ENCODE results near the gene TMEM170B. TPM values are rescaled to one million over a fixed set of nuclear protein-coding genes. Genes with fewer than 3 reads are reported as not detected.

TMEM170B gene
- total RNA-seq, 2 experiments from 2014 or later, result 0.40 to 0.57 TPM

DNA sequence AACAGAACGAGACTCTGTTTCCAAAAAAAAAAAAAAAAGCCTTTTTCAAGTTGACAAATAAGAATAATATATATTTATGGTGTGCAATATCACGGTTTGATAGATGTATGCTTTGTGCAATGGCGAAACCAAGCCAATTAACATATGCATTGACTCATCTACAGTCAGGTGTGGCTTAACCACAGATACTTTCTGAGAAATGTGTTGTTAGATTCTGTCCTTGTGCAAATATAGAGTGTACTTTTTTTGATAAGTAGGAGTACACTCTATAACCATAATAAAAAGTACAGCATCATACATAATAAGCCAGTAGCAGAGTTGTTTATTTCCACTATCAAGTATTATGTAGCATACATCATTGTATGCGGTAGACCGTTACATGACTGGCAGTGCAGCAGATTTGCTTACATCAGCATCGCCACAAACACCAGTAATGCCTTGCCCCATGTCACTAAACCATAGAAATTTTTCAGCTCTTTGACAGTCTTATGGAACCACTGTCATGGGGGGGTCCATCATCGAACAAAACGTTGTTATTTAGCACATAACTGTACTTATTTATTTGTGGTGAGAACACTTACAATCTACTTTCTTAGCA is 59.2 kb downstream of the TMEM170B start:
- Mint-ChIP-seq H3K4me3 (no peak overlapping the region), H3K4me1 (ENCODE audit: low read depth) (no peaks in the 10 kb centered on the region), H3K36me3 (ENCODE audit: low read depth) (no peaks in the 10 kb centered on the region), H3K27ac (no peak overlapping the region), H3K27me3 (ENCODE audit: low read depth) (no peaks in the 10 kb centered on the region), H3K9me3 (no peaks in the 10 kb centered on the region)
- no peak for DNase-seq
- intact Hi-C loops (cut with micrococcal nuclease), result no loop called here
- CTCF ChIA-PET, result no interaction called here

DNA sequence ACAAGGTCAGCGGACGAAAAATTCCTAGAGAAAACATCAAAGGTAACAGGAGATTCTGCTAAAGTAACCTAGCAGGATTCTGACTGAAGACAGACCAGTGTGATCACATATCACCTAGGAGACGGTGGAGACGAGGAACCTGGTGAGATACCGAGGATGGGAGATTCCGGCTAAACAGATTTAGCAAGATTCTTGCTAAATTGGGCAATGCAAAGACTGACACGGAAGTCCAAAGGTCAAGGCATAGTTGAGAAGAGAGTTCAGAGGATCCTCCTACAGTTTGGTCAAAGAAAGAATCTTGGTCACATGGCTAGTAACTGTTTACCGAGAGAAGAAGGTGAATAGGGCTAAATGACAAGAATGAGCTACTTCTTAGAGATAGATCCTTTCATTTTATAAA is 61.1 kb downstream of the TMEM170B start:
- CTCF ChIA-PET, result no interaction called here
- intact Hi-C loops (cut with micrococcal nuclease), result no loop called here
- Mint-ChIP-seq H3K9me3 (no peaks in the 10 kb centered on the region), H3K27ac (no peak overlapping the region), H3K4me1 (ENCODE audit: low read depth) (no peaks in the 10 kb centered on the region), H3K36me3 (ENCODE audit: low read depth) (no peaks in the 10 kb centered on the region), H3K27me3 (ENCODE audit: low read depth) (no peaks in the 10 kb centered on the region), H3K4me3 (no peak overlapping the region)
- no peak for DNase-seq

DNA sequence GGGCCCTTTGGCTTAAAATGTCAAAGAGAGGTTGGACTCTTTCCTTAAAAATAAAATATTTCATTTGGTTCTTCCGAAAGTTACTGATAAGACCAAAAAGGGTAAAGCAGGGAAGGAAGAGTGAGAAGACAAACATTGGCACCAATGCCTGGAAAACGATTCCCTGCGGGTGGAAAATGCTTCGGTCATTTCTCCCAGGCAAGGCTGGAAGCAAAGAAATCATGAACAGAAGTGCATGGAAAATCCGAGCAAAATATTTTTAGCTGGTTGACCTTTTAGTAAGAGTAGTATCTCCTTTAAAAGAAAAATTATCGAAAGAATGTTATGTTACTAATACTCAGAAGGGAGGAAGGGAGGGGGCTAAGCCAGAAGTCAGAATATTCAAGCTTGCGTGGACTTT is 62.7 kb downstream of the TMEM170B start:
- DNase-seq, result no peak
- CTCF ChIA-PET, result interaction anchor here (1.7 kb wide), 1 partner anchor 19 kb away, joined by 4 read pairs; no protein-coding TSS in a partner anchor
- H3K27ac Mint-ChIP-seq, result no peak overlapping the region
- H3K9me3 Mint-ChIP-seq, result no peaks in the 10 kb centered on the region
- H3K36me3 Mint-ChIP-seq (ENCODE audit: low read depth), result no peaks in the 10 kb centered on the region
- H3K4me3 Mint-ChIP-seq, result no peak overlapping the region
- no peaks in the 10 kb centered on the region for H3K27me3 Mint-ChIP-seq (ENCODE audit: low read depth)
- peaks cover 6% of the 10 kb centered on the region for H3K4me1 Mint-ChIP-seq (ENCODE audit: low read depth)
- intact Hi-C loops (cut with micrococcal nuclease), result no loop called here

DNA sequence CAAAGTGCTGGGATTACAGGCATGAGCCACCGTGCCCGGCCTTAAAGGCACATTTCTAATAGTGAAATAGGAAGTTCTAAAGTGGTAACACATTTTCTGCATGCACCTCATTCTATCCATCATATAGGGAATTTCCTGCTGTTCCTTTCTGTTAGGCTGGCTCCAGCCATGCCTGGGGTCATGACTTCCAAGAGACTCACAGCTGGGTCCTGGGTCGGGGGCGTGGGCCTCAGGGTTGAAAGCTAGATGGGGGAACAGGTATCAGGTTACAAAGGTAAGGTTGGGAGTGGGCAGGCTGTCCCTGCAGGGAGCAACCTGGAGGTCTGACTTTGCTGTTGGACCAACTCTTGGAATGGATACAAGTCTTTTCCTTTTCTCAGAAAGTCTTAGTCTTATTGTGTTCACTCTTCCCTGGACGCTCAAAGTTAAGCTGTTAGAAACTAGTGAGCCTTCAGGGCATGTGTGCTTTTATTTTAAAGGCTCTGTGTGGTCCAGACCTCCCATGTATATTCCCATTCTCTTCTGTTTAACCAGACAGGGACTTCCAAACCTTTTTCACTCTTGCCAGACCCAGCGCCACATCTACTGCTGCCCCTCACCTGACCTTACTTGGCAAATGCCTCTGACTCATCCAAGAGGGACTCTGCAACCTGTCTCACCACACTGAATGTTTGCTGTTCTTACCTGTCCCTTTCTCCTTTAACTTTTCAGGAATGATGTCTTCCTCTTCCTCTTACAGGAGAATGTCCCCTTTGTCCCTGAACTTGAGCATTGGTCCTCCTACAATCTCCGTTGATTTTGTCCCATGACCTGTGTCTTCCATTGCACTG is 64.4 kb downstream of the TMEM170B start:
- H3K4me1 Mint-ChIP-seq (ENCODE audit: low read depth), result peaks cover 6% of the 10 kb centered on the region
- no peak overlapping the region for H3K4me3 Mint-ChIP-seq
- CTCF ChIA-PET, result interaction anchor here (0.7 kb wide), 1 partner anchor 26 kb away, joined by 3 read pairs; no protein-coding TSS in a partner anchor
- H3K27ac Mint-ChIP-seq, result no peak overlapping the region
- no peaks in the 10 kb centered on the region for H3K36me3 Mint-ChIP-seq (ENCODE audit: low read depth)
- intact Hi-C loops (cut with micrococcal nuclease), result no loop called here
- H3K27me3 Mint-ChIP-seq (ENCODE audit: low read depth), result peaks cover 2% of the 10 kb centered on the region
- H3K9me3 Mint-ChIP-seq, result no peaks in the 10 kb centered on the region
- DNase-seq, result no peak

DNA sequence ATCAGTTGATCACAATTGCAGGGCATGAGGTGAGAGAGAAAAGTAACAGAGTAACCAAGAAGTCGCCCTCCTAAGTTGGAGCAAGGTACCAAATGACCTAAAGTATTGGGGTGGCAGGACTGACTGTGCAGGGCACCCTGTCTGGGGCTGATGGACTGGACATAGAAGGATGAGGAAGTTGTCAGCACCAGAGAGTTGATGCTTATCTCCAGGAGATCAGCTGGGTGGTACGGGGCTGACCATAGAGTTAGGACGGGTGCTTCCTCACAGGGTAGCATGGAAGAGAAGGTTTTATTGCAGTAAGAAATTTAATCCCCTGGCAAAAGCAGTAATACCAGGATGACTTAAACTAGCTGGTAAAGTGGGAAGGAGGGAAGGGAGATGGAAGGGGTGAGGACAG is 66.7 kb downstream of the TMEM170B start:
- H3K27me3 Mint-ChIP-seq (ENCODE audit: low read depth), result peaks cover 3% of the 10 kb centered on the region
- no peak for DNase-seq
- peaks cover 6% of the 10 kb centered on the region for H3K4me1 Mint-ChIP-seq (ENCODE audit: low read depth)
- H3K36me3 Mint-ChIP-seq (ENCODE audit: low read depth), result no peaks in the 10 kb centered on the region
- no peak overlapping the region for H3K4me3 Mint-ChIP-seq
- no peak overlapping the region for H3K27ac Mint-ChIP-seq
- H3K9me3 Mint-ChIP-seq, result no peaks in the 10 kb centered on the region
- intact Hi-C loops (cut with micrococcal nuclease), result no loop called here
- CTCF ChIA-PET, result no interaction called here

DNA sequence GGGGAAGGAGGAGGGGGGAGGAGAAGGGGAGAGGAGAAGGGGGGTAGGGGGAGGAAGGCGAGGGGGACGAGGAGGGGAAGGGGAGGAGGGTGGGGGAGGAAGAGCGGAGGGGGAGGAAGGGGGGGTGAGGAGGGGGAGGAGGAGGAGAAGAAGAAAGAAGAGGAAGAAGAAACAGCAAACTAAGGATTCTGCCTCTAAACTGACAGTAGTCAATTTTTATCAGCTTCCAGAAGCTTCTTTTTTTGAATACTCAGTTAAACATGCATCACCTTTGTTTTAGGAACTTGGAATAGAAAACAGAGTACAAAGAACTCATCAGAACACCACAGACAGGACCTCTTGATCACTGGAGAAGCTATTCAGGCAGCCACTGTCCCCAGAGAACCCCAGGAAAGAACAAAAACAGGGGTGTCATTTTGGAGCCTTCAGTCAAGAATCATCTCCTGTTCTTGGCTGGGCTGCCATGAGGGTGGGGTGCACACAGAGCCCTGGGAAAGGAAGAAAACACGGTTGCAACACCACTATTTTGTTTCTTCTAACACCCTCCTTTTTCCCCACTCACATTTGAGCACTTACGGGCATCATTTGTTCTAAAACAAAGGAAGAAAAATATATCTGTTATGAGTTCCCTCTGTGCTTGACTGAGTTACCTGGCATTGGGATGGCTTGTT is 67.4 kb downstream of the TMEM170B start:
- no peak for DNase-seq
- H3K27ac Mint-ChIP-seq, result no peak overlapping the region
- intact Hi-C loops (cut with micrococcal nuclease), result no loop called here
- H3K4me1 Mint-ChIP-seq (ENCODE audit: low read depth), result peaks cover 6% of the 10 kb centered on the region
- H3K9me3 Mint-ChIP-seq, result no peaks in the 10 kb centered on the region
- no peaks in the 10 kb centered on the region for H3K36me3 Mint-ChIP-seq (ENCODE audit: low read depth)
- H3K27me3 Mint-ChIP-seq (ENCODE audit: low read depth), result peaks cover 3% of the 10 kb centered on the region
- CTCF ChIA-PET, result no interaction called here
- H3K4me3 Mint-ChIP-seq, result no peak overlapping the region

DNA sequence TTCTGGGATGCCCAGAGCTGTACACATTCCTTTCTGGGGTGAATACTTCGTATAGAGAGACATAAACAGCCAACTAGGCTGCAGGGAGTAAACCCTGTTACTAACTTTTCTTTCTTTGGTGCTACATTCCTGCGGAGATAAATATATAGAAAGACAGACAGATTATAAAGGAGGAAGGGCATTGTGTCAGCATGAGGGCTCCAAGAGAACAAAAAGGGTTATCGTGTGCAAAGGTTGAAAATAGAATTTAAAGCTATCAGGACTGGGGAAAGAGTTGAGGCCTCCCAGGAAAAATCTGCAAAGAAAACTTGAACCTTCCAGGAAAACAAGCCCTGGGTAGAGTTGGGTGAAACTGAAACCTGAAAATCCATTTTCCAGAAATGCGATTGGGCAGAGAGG is 68.0 kb downstream of the TMEM170B start:
- intact Hi-C loops (cut with micrococcal nuclease), result no loop called here

DNA sequence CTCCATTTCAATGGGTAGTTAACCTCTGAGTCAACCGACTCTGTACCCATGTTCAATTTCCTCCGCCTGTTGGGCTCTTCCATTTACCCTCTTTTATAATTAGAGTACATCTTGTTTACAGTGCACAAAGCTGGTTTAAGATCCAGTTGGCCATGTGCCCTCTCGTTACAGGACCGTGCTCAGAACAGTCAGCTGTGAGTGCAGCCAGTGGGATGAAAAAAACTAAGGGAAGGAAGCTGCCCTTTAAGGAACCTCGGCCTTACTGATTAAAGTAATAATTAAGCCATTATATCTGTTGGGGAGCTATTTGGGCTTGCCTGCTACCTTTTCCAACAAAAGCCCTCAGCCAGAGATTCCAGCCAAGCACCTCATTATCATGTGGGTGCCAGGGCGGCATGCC is 68.8 kb downstream of the TMEM170B start:
- CTCF ChIA-PET, result no interaction called here
- intact Hi-C loops (cut with micrococcal nuclease), result no loop called here
- DNase-seq, result no peak
- peaks cover 6% of the 10 kb centered on the region for H3K4me1 Mint-ChIP-seq (ENCODE audit: low read depth)
- H3K27ac Mint-ChIP-seq, result no peak overlapping the region
- peaks cover 3% of the 10 kb centered on the region for H3K27me3 Mint-ChIP-seq (ENCODE audit: low read depth)
- no peaks in the 10 kb centered on the region for H3K9me3 Mint-ChIP-seq
- no peak overlapping the region for H3K4me3 Mint-ChIP-seq
- H3K36me3 Mint-ChIP-seq (ENCODE audit: low read depth), result no peaks in the 10 kb centered on the region

More for the DNA sequence above, 68.0 kb downstream of the TMEM170B start:
- no peak for DNase-seq
- Mint-ChIP-seq H3K4me1 (ENCODE audit: low read depth) (peaks cover 6% of the 10 kb centered on the region), H3K36me3 (ENCODE audit: low read depth) (no peaks in the 10 kb centered on the region), H3K4me3 (no peak overlapping the region), H3K9me3 (no peaks in the 10 kb centered on the region), H3K27me3 (ENCODE audit: low read depth) (peaks cover 3% of the 10 kb centered on the region), H3K27ac (no peak overlapping the region)
- CTCF ChIA-PET, result no interaction called here

DNA sequence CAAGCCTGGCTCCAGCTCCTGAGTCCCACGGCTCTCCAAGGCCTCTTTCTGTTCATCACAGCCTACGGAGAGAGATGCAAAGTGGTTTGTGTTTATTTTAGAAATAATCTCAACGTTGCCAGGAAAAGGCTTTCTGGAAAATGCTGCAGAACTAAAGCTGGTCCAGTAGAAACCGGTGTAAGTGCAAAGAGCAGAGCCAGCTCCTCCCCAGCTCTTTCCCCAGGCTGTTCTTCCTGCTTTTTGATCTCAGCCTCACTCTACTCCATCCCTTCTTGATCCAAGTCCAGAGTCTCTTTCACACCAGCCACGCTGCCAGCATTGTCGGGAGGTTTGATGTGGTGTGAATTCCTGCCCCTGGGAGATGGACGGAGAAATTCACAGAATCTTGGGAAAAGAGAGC is 69.8 kb downstream of the TMEM170B start:
- H3K4me1 Mint-ChIP-seq (ENCODE audit: low read depth), result peaks cover 6% of the 10 kb centered on the region

DNA sequence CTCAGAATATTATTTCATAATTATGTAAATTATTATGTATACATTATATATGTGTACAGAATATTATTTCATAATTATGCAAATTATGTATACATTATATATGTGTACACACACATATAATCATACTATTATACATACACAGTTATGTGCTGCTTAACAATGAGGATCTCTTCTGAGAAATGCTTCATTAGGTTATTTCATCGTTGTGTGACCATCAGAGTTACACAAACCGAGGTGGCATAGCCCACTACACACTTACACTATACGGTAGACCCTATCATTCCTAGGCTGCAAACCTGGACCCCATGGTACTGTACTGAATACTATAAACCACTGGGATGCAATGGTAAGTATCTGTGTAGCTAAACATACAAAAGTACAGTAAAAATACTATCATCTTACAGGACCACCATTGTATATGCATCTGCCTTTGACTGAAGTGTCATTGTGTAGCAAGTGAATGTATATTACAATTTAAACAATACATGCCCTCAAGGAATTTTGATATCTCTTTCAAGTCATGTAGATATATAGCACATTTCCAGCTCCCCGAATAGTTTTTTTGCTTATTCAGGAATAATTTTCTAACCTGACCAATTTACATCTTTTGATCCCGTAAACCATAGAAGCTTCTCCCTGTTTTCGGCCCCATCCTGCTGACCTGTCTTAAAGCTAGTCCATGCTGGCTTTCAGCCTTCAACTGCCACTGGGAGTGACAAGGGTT is 71.2 kb downstream of the TMEM170B start:
- no peak for DNase-seq
- Mint-ChIP-seq H3K27ac (no peak overlapping the region), H3K27me3 (ENCODE audit: low read depth) (peaks cover 3% of the 10 kb centered on the region), H3K4me1 (ENCODE audit: low read depth) (peaks cover 6% of the 10 kb centered on the region), H3K36me3 (ENCODE audit: low read depth) (no peaks in the 10 kb centered on the region), H3K4me3 (no peak overlapping the region), H3K9me3 (no peaks in the 10 kb centered on the region)
- CTCF ChIA-PET, result no interaction called here
- intact Hi-C loops (cut with micrococcal nuclease), result no loop called here

More for the DNA sequence above, 69.8 kb downstream of the TMEM170B start:
- Mint-ChIP-seq H3K27me3 (ENCODE audit: low read depth) (peaks cover 3% of the 10 kb centered on the region), H3K27ac (no peak overlapping the region), H3K4me3 (no peak overlapping the region), H3K36me3 (ENCODE audit: low read depth) (no peaks in the 10 kb centered on the region), H3K9me3 (no peaks in the 10 kb centered on the region)
- intact Hi-C loops (cut with micrococcal nuclease), result no loop called here
- no peak for DNase-seq
- CTCF ChIA-PET, result no interaction called here

DNA sequence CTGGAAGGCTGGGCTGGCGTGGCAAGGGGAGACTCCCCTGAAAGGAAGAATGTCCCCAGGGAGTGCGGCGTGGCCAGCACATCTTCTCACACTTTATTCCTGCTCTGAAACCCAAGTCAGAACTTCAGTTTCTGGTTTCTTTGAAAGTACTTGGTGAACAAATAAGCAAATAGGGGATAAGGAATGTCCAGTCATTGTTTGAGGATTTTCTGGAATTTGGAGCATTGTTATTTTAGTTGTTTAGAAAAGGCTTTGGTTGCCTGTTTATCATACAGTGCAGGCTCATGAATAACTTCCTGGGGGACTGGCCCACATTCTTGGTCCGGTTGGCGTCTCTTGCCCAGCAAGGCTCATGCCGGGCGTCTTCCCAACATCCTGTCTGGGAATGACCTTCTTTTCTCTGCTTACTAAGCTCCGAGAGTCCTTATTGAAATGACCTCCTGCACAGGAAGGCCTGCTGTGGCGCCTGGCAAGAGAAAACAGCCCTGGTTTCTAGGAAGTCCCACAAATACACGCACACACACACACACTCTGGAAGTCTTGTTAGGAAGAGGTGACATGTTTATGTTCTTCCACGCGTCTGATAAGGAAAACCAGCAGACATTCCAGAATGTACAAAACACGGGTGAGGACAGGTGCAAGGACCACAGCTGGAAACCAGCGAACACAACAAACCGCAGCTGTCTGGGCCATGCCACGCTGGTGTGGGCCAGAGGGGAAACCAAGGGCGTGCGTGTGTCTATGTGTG is 71.9 kb downstream of the TMEM170B start:
- Mint-ChIP-seq H3K4me3 (no peak overlapping the region), H3K27me3 (ENCODE audit: low read depth) (peaks cover 3% of the 10 kb centered on the region), H3K9me3 (no peaks in the 10 kb centered on the region), H3K4me1 (ENCODE audit: low read depth) (peaks cover 3% of the 10 kb centered on the region), H3K36me3 (ENCODE audit: low read depth) (no peaks in the 10 kb centered on the region), H3K27ac (no peak overlapping the region)
- intact Hi-C loops (cut with micrococcal nuclease), result no loop called here
- CTCF ChIA-PET, result no interaction called here
- no peak for DNase-seq

DNA sequence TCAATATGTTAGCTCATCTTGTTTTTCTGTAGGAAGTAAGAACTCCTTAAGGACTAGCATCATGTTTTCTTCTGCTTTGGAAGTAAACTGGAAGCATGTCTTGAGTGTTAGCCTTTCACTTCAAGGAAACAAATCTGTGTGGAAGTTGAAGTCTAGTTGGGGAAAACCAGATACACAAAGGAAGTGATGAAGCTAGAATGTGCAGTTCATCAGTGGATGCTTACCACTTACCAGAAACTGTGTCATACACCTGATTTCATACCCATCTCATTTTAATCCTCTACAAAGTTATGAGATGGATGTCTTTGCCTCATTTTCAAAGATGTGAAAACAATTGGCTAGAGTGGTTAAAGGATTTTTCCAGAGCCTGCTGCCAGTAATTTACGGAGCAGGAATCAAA is 75.8 kb downstream of the TMEM170B start:
- H3K27me3 Mint-ChIP-seq (ENCODE audit: low read depth), result no peaks in the 10 kb centered on the region
- intact Hi-C loops (cut with micrococcal nuclease), result no loop called here

More for the DNA sequence above, 75.8 kb downstream of the TMEM170B start:
- H3K4me3 Mint-ChIP-seq, result no peak overlapping the region
- DNase-seq, result no peak
- H3K27ac Mint-ChIP-seq, result no peak overlapping the region
- H3K4me1 Mint-ChIP-seq (ENCODE audit: low read depth), result no peaks in the 10 kb centered on the region
- no peaks in the 10 kb centered on the region for H3K36me3 Mint-ChIP-seq (ENCODE audit: low read depth)
- no peaks in the 10 kb centered on the region for H3K9me3 Mint-ChIP-seq
- CTCF ChIA-PET, result interaction anchor here (0.5 kb wide), 1 partner anchor 490 kb away, joined by 4 read pairs; no protein-coding TSS in a partner anchor
